GM12872 (cell line): ENCODE measurements around the gene BICD2.

Experiments
- CTCF ChIP-seq: IDR thresholded peaks from 3 replicates; pipeline ENCODE4 v1.5.1; 2011; ENCODE audit warnings: low read depth, mild to moderate bottlenecking, low read length, moderate library complexity; ENCODE audit not compliant: insufficient read depth

Gene BICD2

GRCh38 chr9:92669890-92670708 is 94.5 kb downstream of the BICD2 start, which contains the start of gene IPPK:
Gene IPPK, minus strand, starts transcription at chr9:92670131. Its CDS starts 143 bp downstream, at chr9:92669988.
- no peak for TF ChIP-seq CTCF

- no peak for TF ChIP-seq CTCF
These were observed 95.1 kb downstream of the BICD2 start for GRCh38 chr9:92669527-92669889.

GRCh38 chr9:92668746-92669526 is 95.7 kb downstream of the BICD2 start:
- no peak for TF ChIP-seq CTCF

GRCh38 chr9:92666912-92667532 is 97.6 kb downstream of the BICD2 start:
- no peak for TF ChIP-seq CTCF

GRCh38 chr9:92666236-92666635 is 98.4 kb downstream of the BICD2 start:
- TF ChIP-seq CTCF, result no peak

GRCh38 chr9:92665836-92666235 is 98.8 kb downstream of the BICD2 start:
- no peak for TF ChIP-seq CTCF

- no peak for TF ChIP-seq CTCF
These were observed 100.1 kb downstream of the BICD2 start for GRCh38 chr9:92664394-92665152.
